ENCODE data around the gene FAM210B.
"Not testable (repeated sequence)": the region's sequence is repeated elsewhere in the genome, so short reads cannot be mapped to it uniquely, and the experiment has no call there.

Gene FAM210B

GRCh38 chr20:56358600-56359211 is at the start of gene FAM210B:
Gene FAM210B, plus strand, starts transcription at chr20:56358974. Its CDS starts 32 bp downstream, at chr20:56359006.
- peak; percentile 97 for DNase-seq (ENCODE audit: low spot score)

GRCh38 chr20:56316051-56316450 is 42.7 kb upstream of the FAM210B start:
- DNase-seq (ENCODE audit: low spot score), result no peak

- no peak for DNase-seq (ENCODE audit: low spot score)
These were observed 42.3 kb upstream of the FAM210B start for GRCh38 chr20:56316483-56316882.

GRCh38 chr20:56322681-56323080 is 36.1 kb upstream of the FAM210B start:
- no peak for DNase-seq (ENCODE audit: low spot score)

GRCh38 chr20:56323206-56323605 is 35.6 kb upstream of the FAM210B start:
- DNase-seq (ENCODE audit: low spot score), result no peak

- no peak for DNase-seq (ENCODE audit: low spot score)
These were observed 35.1 kb upstream of the FAM210B start for GRCh38 chr20:56323656-56324055.

GRCh38 chr20:56324806-56325205 is 34.0 kb upstream of the FAM210B start:
- no peak for DNase-seq (ENCODE audit: low spot score)

- no peak for DNase-seq (ENCODE audit: low spot score)
These were observed 29.9 kb upstream of the FAM210B start for GRCh38 chr20:56328861-56329260.

GRCh38 chr20:56336709-56337108 is 22.1 kb upstream of the FAM210B start:
- DNase-seq (ENCODE audit: low spot score), result not testable (repeated sequence)

- no peak for DNase-seq (ENCODE audit: low spot score)
These were observed 16.0 kb upstream of the FAM210B start for GRCh38 chr20:56342783-56343182.

- peak; percentile 75 for DNase-seq (ENCODE audit: low spot score)
These were observed 14.9 kb upstream of the FAM210B start for GRCh38 chr20:56343861-56344381.

- DNase-seq (ENCODE audit: low spot score), result no peak
These were observed 12.9 kb upstream of the FAM210B start for GRCh38 chr20:56345911-56346310.

- no peak for DNase-seq (ENCODE audit: low spot score)
These were observed 11.0 kb upstream of the FAM210B start for GRCh38 chr20:56347628-56348304.

- DNase-seq (ENCODE audit: low spot score), result peak; percentile 55
These were observed 10.5 kb upstream of the FAM210B start for GRCh38 chr20:56348305-56348693.

GRCh38 chr20:56348746-56349145 is 10.0 kb upstream of the FAM210B start:
- no peak for DNase-seq (ENCODE audit: low spot score)

- no peak for DNase-seq (ENCODE audit: low spot score)
These were observed 7.9 kb upstream of the FAM210B start for GRCh38 chr20:56350842-56351241.

- no peak for DNase-seq (ENCODE audit: low spot score)
These were observed 6.3 kb upstream of the FAM210B start for GRCh38 chr20:56352345-56353055.

- no peak for DNase-seq (ENCODE audit: low spot score)
These were observed 5.4 kb upstream of the FAM210B start for GRCh38 chr20:56353356-56353755.

- no peak for DNase-seq (ENCODE audit: low spot score)
These were observed 704 bp upstream of the FAM210B start for GRCh38 chr20:56358070-56358469.

- DNase-seq (ENCODE audit: low spot score), result peak; percentile 82
These were observed 698 bp downstream of the FAM210B start for GRCh38 chr20:56359212-56360132.

GRCh38 chr20:56360133-56360907 is 1.5 kb downstream of the FAM210B start:
- peak; percentile 50 for DNase-seq (ENCODE audit: low spot score)
